Fibroblast of skin of abdomen (primary cell): Measurements from ENCODE around the gene CLSTN2.

Experiments used
- DNase-seq: peaks from one replicate; pipeline ENCODE4 v3.0.0-alpha.2; 2013

The CLSTN2 gene

DNA sequence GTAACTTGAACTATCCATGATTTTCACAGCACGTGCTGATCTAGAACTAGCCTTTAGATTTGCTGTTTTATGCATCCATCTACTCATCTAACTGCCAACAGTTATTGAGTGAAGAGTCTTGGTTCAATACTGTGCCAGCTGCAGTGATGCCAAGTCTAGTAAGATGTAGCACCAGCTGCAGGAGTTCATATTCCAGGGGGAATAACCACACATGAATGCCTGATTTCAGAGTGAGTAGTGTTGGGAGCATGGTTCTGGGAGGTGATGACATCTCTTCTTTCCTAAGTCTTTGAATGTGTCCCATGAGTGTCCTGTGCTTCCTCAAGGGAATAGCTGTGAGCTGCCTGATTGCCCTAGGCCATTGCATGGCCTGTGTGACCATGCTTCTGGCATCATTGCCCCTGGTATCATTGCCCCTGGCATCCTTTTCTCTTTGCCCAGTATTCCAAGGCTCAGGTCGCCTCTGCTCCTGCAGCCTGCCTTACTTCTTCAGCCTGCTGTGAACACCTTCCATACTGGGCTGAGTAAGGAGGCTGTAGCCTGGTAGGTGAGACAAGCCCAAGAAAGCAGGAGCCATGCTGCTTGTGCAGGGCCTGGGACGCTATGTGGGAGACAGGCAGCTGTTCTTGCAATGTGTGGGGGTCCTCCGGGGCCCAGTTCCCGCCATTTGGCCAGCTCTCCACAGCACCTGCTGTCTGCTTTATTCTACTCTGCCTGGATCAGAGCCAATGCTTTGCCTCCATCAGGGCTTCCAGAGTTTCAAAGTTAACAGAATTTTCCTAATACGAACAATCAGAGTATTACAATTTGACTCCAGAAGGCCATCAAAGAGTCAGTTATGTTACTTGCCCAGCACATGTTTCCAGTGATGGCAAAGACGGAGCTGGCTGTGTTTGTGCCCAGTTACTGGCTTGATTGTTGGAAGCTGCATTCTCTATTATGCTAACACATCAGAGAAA is 73.2 kb downstream of the CLSTN2 start:
- DNase-seq: no peak

DNA sequence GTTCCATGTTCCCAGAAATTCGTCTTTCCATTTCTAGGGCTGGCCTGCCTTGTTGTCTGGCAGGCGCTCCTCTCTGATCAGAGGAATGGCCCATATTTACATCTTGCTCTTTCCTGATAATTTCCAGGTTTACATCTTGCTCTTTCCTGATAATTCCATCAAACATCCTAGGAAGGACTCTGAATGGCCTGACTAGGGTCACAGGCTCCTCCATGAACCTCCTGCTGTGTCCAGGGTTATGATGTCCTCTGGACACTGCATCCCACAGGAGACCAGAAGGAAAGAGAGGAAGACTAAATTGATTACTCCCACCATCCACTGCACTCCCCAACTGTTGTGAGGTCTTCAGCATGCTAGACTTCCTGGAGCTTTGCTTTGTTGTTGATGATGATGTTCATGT is 75.4 kb downstream of the CLSTN2 start:
- DNase-seq: no peak

DNA sequence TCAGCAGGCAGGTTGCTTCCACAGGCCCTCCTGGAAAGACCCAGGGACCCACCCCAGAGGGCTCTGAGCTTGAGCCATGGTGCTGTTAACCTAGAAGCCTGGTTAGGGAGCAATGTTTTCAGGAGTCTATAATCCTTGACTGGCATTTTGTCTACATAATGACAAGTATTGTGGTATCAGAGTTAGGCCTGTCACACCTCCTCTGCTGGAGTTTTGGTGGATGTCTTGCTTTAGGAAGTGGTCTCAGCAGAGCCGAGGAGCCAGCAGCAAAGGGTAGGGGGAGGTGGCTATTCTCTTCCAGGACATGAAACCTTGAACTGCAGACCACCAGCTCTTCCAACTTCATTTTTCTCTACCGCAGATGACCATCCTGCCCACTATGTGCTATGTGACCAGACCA is 76.1 kb downstream of the CLSTN2 start:
- DNase-seq: no peak

DNA sequence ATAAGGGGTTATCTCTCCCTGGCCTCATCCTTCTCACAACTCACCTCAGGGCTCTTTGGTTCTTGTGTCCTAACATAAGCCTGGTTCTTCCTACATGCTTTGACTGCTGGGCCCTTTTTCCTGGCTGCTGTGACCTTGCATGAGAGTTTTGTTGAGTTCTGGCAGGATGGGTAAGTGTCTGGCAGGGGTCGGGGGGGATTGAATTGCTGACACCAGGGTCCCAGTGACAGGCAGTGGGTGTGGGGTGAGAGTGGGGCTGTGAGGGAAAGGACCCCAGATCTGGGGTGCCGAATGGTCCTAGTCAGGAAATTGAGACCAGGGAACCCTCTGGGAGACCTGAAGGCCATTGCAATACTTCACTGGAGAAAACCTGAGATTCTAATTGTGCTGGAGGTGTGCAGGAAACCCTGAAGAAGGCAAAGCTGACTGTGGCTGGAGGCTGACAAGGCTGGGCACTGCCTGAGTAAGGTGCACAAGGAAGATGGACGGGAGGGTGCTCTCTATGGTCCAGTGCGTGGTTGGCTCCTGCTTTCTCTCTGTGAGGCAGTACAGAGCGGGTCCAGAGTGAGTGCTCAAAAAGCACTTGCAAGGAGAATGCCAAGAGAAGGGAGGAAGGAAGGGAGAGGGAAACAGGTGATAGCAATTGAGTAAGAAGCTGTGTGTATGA is 76.8 kb downstream of the CLSTN2 start:
- no peak for DNase-seq

DNA sequence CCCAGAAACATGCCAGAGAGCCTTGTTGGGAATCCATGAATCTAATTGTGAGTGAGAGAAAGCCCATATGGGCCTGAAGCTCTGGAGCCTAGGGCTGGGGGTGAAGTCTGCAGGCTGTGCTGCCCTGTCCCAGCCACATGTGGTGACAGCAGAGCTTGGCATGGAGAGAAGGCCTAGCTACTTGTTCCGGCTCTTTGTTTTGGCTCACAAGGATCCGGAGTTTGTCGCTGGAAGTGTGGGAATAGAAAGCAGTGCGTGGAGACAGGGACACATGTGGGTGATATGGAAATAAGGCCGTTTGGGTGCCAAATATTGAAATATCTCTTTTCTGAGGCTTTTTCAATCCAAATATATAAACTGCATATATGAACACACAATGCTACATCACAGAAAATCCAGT is 78.2 kb downstream of the CLSTN2 start:
- DNase-seq: no peak

DNA sequence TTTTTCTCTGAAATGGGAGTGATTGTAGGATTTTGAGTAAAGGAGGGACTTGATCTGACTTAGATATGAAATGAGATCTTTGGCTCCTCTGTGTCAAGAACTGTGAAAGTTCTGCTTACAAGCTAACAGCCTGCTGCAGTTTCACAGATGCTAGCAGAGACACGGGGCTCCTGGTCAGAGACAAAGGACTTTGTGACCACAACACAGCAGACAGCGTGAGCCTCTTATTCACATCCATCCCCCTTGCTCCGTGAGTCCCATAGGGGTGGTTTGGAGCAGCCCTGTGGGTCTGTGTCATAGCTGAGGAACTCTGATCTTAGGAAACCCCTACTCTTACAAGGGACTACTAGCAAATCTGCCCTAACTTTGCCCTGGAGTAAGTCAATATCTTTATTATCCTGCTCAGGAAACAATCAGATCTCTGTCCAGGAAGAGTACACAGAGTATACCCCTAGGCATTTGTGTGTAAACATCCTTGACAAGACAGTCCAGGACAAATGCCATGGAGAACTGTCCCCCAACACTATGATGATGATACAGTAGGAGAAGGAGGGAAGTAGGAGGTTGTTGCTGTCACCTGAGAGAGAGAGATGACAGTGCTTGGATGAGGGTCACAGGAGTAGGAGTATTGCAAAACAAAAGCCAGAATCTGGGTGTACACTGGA is 80.0 kb downstream of the CLSTN2 start:
- DNase-seq: no peak

DNA sequence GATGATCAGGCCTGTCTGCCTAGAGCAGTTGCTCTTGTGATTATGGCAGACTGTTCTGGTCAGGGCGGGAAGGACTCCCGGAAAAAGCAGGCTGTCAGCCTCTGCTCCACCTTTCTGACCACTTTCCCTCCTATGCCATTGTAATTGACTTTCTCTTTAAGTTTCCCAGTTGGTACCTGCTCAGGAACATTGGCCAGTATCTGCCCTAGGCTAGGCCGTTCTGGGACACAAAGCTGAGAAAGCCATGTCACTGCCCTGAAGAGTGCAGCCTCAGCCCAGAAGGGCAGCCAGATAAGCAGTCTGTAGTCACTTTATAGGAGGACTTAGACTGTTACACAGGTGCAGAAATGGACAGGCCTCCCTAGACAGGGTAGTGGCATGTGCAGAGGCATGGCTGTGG is 80.8 kb downstream of the CLSTN2 start:
- DNase-seq: no peak

DNA sequence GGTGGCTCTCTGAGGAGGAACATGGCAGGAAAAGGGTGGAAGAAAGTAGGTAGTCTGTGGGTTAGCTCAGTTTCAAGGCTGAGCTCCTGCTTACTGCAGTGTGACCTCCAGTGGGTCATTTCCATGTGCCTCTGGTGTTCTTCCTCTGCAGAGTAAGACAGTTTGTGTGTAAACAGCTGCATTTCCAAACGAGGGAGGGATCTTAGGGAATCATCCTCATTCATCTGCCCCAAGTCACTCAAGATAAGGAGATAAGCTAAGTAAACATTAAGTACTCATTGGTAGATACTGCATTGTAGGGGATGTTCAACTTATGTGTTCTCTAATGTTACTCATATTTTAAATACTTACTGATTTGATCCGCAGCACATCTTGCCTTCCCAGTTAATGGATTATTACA is 83.6 kb downstream of the CLSTN2 start:
- no peak for DNase-seq

DNA sequence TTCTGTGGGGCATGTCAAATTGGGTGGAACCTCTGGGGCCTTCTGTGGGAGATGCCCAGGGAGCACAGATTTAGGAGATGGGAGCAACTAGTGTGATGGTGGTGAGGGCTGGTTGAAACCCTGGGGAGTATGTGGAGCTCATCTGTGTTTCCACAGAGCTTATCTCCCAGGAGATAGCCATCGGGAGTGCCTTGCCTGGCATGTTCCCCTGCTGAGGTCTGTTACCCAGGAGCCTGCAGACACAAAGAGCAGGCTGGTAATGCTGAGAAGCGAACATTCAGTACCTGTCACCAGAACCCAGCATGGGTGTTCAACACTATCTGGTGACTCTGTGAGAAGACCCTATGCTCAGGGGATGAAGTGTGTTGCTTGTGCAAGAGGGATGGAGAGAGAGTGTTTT is 85.0 kb downstream of the CLSTN2 start:
- DNase-seq: no peak

DNA sequence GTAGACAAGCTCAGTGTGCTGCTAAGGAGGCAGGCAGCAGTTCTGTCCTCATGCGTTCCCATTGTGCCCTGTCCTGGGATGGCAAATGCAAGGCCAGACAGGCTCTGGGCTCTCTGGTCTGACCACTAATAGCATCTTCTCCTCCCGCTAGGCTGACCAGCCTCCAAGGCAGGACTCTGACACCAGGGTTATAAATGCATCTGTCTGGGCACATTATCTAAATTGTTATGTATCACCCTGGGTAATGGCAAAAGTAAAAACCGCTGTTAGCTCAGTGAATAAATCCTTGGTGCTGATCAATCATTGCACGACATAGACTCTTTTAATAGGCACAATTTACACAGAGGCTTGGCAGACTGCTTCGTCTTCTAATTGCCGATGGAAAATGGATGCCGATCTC is 85.6 kb downstream of the CLSTN2 start:
- no peak for DNase-seq

DNA sequence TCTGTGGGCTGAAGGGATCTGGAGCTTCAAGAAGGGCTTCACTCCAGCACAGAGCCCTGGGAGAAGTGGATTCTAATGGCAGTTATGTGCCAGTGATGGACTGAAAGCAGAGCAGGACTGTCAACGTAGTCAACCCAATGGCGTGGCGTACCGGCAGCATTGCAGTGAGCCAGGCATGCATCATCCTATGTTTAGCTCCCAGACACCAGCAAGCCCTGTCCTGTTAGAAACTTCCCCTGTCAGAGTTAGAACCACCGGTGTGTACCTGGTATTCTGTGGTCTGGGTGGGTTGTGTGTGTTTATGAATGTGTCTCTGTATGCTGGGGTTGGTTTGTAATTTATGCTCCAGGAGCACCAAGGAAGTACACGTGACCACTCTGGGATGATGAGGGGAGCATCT is 86.3 kb downstream of the CLSTN2 start:
- DNase-seq: no peak

DNA sequence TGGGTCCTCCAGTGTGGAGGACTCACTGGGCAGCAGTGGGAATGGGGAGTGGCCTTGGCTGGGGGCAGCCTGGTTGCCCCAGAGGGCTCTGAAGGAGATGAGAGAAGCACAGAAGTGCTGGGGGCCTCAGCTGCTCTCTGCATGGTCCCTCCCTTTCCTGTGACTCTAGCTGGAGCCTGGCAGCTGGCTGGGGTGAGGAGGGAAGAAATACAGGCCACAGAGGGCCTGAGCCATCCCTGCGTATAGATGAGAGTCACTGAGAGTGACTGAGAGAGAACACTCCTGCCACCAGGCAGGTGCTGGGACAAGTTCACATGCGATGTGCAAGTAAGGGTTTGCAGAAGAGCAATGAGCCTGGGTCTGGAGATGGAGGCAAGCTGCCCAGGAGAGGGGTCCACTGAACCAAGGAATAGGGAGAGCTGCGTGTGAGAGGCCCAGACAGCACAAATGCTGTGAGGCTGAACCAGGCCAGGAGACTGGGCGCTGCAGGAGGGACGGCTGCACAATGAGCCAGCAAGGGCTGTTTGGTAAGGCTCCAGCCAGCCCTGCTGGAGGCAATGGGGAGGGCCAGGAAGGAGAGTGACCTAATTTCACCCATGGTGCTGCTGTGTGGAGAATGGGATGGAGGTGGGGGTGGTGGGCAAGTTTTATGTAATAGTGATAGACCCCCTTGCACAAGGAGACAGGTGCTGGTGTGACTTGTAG is 87.2 kb downstream of the CLSTN2 start:
- no peak for DNase-seq

DNA sequence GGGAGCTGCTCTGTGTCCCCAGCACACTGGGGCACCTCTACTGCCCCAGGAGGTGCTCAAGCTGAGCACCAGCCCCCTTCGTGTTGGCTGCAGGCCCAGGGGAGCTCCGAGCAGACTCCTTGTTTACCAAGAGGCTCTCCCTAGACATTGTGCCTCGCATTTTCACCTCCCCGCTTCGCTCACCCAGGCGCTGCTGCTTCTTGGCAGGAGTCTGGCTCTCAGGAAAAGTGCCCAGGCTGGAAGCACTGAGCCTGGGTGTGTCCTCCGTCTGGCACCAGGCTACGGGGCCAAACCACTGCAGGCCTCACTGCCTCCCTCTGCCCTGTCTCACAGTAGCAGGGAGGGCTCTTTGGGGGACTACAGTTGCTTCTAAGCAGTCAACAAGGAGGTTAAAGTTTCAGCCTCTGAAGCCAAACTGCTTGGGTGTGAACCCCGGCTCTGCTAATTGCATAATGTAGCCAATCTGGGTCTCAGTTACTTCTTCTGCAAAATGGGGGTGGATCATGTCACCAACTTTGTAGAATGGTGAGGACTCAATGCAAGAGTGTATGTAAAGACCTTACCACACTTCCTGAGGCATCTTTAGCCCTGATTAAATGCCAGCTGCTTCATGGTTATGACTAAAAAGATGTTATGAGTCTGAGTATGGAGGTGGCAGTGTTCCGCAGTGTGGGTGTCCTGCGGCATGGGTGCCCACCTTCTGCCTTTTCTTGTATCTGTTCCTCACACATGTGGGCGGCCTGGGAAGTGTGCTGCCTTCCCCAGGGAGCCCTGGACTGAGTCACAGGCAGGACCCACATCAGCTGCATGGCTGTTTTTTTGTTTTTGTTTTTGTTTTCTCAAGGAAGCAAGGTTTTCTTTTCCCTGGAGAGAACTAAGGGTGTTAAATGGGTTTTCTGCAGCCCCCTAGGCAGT is 88.9 kb downstream of the CLSTN2 start:
- no peak for DNase-seq

DNA sequence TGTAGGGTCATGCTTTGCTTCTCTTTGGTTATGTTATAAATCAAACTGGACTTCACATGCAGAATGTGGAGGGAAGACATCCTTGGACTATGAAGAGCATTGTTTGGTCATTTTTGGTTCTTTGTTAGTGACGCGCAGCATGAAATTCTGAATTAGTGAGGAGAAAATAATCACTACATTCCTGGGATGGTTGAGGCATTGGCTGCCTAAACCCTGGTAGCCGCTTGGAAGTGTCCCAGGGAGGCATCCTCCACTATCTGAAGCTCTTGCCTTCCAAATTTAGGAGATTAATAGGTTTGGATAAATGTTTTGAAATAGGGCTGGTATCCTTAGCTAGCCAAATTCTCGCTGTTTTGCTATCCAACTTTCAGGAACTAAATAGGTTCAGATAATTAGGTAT is 96.2 kb downstream of the CLSTN2 start:
- no peak for DNase-seq

DNA sequence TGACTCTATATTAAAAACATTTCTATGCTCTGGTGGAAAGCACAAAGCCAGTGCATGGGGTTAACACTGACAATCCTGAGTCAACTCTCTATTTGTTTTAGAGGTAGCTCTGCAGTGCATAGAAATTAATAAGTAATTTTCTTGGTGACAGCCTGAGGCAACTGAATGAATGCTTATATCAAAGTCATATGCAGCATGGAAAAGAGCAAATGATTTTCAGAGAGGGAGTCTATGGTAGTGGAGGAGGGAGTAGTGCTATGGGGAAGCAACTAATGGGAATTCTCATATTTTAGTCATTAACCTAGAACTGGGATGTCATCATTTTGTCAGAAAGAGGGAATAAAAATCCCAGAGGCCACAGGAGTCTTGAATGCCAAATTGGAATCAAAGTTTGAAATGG is 99.1 kb downstream of the CLSTN2 start:
- DNase-seq: no peak

DNA sequence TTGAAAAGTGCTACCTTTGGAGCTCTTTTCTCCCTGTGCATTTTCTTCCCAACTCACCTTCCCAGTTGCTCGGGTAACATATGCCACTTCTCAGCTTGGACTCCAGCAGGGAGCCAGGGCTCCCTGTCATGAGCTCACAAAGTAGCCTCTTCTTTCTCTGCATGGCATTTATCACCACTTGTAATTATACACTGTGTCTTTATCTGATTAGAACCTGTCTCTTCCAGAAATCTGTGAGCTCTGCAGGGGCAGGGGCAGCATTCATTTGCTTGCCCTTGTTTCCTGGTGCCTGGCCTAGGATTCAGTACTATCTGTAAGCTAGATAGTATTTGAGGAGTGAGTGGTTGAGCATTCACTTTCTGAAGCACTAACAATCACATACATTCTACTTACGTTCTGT is 100.9 kb downstream of the CLSTN2 start:
- DNase-seq: no peak

DNA sequence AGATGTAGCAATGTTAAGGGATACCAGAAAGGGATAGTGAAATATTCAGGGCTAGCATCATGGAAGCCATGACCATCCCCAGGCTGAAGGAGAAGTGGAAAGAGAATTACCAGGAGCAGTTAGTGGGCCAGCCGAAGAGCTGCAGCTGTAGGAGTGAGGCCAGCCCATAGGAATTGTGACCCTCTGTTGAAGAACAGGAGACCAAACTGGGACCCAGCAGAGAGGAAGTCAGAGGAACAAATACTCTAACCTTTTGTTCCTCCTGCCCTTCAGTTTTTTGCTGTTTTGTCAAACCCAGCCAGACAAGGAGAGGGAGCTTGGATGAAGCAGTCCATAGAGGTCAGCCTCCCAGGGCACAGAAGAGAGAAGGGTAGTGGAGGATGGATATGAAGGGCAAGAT is 115.4 kb downstream of the CLSTN2 start:
- DNase-seq: no peak

DNA sequence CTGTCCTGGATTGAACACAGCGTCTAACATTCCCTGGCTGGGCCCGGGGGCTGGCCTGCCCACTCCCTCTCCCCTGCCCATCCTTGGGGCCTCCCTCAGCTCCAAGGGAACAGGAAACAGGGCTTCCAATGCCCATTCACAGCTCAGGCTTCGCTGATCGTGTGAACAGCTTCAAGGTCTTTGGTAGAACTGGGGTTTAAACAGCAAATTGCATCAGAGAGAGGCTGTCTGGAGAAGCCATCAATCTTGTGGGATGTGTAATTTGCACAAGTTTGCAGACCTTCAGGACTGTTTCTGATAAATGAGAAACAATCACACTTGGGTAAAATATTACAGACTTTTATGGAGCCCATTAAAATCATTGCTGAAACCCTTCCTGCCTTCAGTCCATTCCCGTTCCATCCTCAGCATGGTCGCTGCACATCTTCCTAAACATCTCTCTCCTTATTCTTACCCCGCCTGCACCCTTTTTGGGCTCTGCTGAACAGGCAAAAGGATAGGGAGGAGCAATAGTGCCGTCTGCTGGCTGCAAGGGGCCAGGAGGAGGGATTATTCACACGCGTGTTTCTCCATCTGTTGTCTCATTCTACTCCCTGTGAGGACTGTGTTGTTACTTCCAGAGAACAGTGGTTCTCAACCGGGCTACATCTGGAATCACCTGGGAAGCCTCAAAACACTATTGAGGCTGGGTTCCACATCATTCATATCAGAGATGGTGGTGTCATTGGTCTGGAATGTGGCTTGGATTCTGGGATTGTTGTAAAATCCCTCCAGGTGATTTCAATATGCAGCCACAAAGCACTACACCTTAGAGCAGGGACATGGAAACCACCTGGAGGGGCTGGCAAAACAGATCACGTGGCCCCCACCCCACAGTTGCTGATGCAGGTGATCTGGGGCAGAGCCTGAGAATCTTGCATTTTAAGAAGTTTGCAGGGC is 116.3 kb downstream of the CLSTN2 start:
- DNase-seq: no peak

DNA sequence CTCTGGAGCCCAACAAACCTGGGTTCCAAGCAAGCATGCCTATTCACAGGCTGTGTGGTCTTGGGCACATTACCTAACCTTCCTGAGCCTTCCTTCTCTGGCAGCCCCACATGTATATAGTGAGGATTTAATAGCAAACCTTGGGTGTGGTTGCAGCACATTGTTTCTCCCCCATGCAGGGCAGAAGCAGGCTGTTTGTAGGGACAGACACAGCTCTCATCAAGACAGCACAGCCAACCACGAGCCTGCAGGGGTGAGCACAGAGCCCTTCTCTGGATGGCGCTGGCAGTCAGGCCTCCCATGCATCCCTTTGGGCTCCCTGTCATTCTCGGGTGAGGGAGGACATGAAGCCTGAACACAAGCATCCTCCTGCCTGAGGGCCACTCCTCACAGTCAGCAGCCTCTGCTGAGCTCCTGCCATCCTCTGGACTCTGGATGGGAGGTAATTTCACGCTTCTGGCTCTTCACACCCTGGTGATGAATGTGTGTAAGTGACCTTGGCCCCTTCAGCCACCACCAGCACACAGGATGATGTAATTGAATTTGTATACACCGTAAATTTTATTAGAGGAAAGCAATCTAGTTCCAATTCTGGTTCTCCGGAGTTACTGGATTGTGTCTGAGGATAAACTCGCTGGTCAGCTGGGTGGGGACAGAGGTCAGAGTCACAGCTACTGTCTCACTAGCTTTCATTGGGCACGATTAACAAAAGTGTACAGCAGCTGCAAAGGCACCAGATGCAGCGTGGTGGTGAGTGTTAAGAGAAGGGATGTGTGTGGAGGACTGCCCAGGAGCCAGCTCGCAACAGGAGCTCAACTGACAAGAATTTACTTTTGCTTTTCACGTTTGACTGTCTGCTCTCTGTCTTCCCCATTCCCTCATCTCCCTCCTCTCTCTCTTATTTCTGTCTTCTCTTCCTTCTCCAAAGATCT is 118.1 kb downstream of the CLSTN2 start:
- DNase-seq: no peak

DNA sequence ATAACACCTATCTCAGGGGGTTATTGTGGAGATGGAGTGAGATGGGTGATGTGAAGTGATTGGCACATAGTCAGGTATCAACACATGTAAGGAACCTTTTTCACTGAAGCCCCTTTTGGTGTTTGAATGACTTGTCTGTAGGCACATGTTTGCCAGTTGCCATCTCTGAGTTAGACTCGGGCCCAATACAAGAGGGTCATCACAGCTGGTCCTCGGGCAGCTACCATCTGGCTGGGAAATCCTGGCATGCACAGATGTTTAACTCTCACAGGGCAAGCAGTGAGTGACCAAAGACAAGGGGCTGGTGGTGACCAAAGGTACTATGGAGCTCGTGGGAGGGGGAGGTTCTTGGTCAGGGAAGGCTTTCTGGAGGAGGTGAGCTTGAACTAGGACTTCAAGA is 118.8 kb downstream of the CLSTN2 start:
- no peak for DNase-seq
